MM.1S (cell line): ENCODE data around the gene GALM.
"Not testable (repeated sequence)": the region's sequence is repeated elsewhere in the genome, so short reads cannot be mapped to it uniquely, and the experiment has no call there.

Source experiments
- DNase-seq: peaks from one replicate; pipeline ENCODE4 v3.0.0-alpha.2; 2015
- H2AFZ ChIP-seq: fragments of 300-600 bp; sonication (generic); 2 replicates; pipeline ENCODE4 v1.6.0; 2016; ENCODE audit warnings: antibody characterized with exemption, low read length
- H3F3A ChIP-seq: fragments of 300-600 bp; sonication (generic); 2 replicates; pipeline ENCODE4 v1.6.1; 2016; ENCODE audit warnings: mild to moderate bottlenecking, antibody characterized with exemption, low read length, moderate library complexity, mixed read lengths; ENCODE audit not compliant: insufficient read depth
- H3K27ac ChIP-seq: fragments of 300-600 bp; sonication (generic); 2 replicates; pipeline ENCODE4 v1.5.1; 2016; ENCODE audit warnings: mild to moderate bottlenecking, low read length
- H3K27me3 ChIP-seq: fragments of 300-600 bp; sonication (generic); replicated peaks from 2 replicates; pipeline ENCODE4 v1.6.0; 2016; ENCODE audit warnings: low read length; ENCODE audit not compliant: insufficient read depth
- H3K36me3 ChIP-seq: fragments of 300-600 bp; sonication (generic); replicated peaks from 2 replicates; pipeline ENCODE4 v1.6.1; 2016; ENCODE audit warnings: mild to moderate bottlenecking, low read length, mixed read lengths; ENCODE audit not compliant: insufficient read depth
- H3K4me1 ChIP-seq: fragments of 300-600 bp; sonication (generic); 2 replicates; pipeline ENCODE4 v1.6.1; 2016; ENCODE audit warnings: low read length, mixed read lengths
- H3K4me2 ChIP-seq: fragments of 300-600 bp; sonication (generic); 2 replicates; pipeline ENCODE4 v1.6.0; 2016; ENCODE audit warnings: low read depth, low read length
- H3K4me3 ChIP-seq: fragments of 300-600 bp; sonication (generic); 2 replicates; pipeline ENCODE4 v1.5.1; 2016; ENCODE audit warnings: low read length, mixed read lengths
- H3K79me2 ChIP-seq: fragments of 300-600 bp; sonication (generic); 2 replicates; pipeline ENCODE4 v1.6.1; 2016; ENCODE audit warnings: mixed run types, low read length, mixed read lengths
- H3K9ac ChIP-seq: fragments of 300-600 bp; sonication (generic); 2 replicates; pipeline ENCODE4 v1.6.1; 2016; ENCODE audit warnings: low read length, mixed read lengths
- H3K9me2 ChIP-seq: fragments of 300-600 bp; sonication (generic); replicated peaks from 2 replicates; pipeline ENCODE4 v1.6.1; 2016; ENCODE audit warnings: mild to moderate bottlenecking, low read length, mixed read lengths; ENCODE audit not compliant: insufficient read depth
- H3K9me3 ChIP-seq: fragments of 300-600 bp; sonication (generic); replicated peaks from 2 replicates; pipeline ENCODE4 v1.6.1; 2016; ENCODE audit warnings: mild to moderate bottlenecking, low read length, mixed read lengths; ENCODE audit not compliant: insufficient read depth
- H4K20me1 ChIP-seq: fragments of 300-600 bp; sonication (generic); 2 replicates; pipeline ENCODE4 v1.6.1; 2016; ENCODE audit warnings: mild to moderate bottlenecking, low read length, moderate library complexity, mixed read lengths; ENCODE audit not compliant: insufficient read depth
- EZH2 ChIP-seq: fragments of 300-600 bp; sonication (generic); optimal IDR thresholded peaks from 2 replicates; pipeline ENCODE3; 2017; ENCODE audit warnings: low read depth, mild to moderate bottlenecking, antibody characterized with exemption, low read length, mixed read lengths
- EZH2phosphoT487 ChIP-seq: fragments of 300-600 bp; sonication (generic); IDR thresholded peaks from 2 replicates; pipeline ENCODE4 v1.6.1; 2018; ENCODE audit warnings: antibody characterized with exemption, low read length
- TF ChIP-seq, protein P1 (sequence below): fragments of 300-600 bp; sonication (generic); IDR thresholded peaks from 2 replicates; pipeline ENCODE4 v1.5.1; 2016; ENCODE audit warnings: antibody characterized with exemption, low read length, mixed read lengths

Gene GALM

DNA sequence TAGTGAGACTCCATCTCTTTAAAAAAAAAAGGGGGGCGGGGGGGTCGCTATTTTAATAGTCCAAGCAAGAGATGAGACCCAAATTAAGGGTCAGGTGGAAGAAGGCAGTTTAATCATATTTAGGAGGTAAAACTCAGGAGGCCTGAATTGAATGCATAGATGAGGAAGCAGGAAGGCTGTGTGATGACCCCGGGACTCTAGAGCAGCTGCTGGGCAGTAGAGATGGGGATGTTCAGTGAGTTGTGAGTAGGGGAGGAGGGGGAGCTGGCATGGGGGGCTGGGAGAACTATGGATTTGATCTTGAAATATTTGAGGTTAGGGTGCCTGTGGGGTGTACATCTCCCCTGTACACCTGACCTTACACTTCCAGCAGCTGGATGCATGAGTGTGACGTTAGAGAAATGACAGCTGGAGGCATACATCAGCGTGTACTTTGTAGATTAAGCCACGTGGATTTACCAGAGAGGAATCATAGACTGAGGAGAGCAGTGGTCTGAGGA, 41.0 kb downstream of the GALM start:
- peaks cover 27% of the 10 kb centered on the region for H3F3A ChIP-seq
- H3K79me2 ChIP-seq: peaks cover 52% of the 10 kb centered on the region
- H4K20me1 ChIP-seq: no peaks in the 10 kb centered on the region
- H3K4me3 ChIP-seq: no peak overlapping the region
- H3K36me3 ChIP-seq: 0 out of 2 replicates have a peak, but pooled peaks cover 4% of the 10 kb centered on the region
- DNase-seq: no peak
- no peak overlapping the region for H3K27ac ChIP-seq
- H3K9me3 ChIP-seq: no peaks in the 10 kb centered on the region
- no peak overlapping the region for H3K9ac ChIP-seq
- peaks cover 30% of the 10 kb centered on the region for H3K4me1 ChIP-seq
- no peak overlapping the region for H2AFZ ChIP-seq
- H3K9me2 ChIP-seq: no peaks in the 10 kb centered on the region
- H3K4me2 ChIP-seq: no peak overlapping the region
- TF ChIP-seq EZH2phosphoT487 (no peak), EZH2 (no peak)
- TF ChIP-seq, protein P1, sequence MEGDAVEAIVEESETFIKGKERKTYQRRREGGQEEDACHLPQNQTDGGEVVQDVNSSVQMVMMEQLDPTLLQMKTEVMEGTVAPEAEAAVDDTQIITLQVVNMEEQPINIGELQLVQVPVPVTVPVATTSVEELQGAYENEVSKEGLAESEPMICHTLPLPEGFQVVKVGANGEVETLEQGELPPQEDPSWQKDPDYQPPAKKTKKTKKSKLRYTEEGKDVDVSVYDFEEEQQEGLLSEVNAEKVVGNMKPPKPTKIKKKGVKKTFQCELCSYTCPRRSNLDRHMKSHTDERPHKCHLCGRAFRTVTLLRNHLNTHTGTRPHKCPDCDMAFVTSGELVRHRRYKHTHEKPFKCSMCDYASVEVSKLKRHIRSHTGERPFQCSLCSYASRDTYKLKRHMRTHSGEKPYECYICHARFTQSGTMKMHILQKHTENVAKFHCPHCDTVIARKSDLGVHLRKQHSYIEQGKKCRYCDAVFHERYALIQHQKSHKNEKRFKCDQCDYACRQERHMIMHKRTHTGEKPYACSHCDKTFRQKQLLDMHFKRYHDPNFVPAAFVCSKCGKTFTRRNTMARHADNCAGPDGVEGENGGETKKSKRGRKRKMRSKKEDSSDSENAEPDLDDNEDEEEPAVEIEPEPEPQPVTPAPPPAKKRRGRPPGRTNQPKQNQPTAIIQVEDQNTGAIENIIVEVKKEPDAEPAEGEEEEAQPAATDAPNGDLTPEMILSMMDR: no peak
- no peaks in the 10 kb centered on the region for H3K27me3 ChIP-seq

DNA sequence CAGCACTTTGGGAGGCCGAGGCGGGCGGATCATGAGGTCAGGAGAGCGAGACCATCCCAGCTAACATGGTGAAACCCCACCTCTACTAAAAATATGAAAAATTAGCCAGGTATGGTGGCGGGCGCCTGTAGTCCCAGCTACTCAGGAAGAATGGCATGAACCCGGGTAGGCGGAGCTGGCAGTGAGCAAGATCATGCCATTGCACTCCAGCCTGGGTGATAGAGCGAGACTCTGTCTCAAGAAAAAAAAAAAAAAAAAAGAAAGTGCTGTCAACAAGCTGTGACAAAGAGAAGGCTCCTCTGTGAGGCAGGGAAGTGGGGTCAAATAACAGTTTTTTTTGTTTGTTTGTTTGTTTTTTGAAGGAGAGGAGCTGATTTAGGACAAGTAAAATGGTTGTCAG, 42.6 kb downstream of the GALM start:
- not testable (repeated sequence) for H3K36me3 ChIP-seq, H3K27me3 ChIP-seq, H4K20me1 ChIP-seq, DNase-seq, H2AFZ ChIP-seq, H3K9me3 ChIP-seq, H3K9me2 ChIP-seq, H3K4me3 ChIP-seq
- peaks cover 27% of the 10 kb centered on the region for H3F3A ChIP-seq
- peak overlapping the region; percentile 27; the same call in 1 of the 2 replicates for H3K9ac ChIP-seq
- peaks cover 30% of the 10 kb centered on the region for H3K4me1 ChIP-seq
- H3K4me2 ChIP-seq: peak overlapping the region; percentile 66; the same call in 1 of the 2 replicates
- H3K27ac ChIP-seq: peak overlapping the region; percentile 59; the same call in 1 of the 2 replicates
- peaks cover 64% of the 10 kb centered on the region for H3K79me2 ChIP-seq

DNA sequence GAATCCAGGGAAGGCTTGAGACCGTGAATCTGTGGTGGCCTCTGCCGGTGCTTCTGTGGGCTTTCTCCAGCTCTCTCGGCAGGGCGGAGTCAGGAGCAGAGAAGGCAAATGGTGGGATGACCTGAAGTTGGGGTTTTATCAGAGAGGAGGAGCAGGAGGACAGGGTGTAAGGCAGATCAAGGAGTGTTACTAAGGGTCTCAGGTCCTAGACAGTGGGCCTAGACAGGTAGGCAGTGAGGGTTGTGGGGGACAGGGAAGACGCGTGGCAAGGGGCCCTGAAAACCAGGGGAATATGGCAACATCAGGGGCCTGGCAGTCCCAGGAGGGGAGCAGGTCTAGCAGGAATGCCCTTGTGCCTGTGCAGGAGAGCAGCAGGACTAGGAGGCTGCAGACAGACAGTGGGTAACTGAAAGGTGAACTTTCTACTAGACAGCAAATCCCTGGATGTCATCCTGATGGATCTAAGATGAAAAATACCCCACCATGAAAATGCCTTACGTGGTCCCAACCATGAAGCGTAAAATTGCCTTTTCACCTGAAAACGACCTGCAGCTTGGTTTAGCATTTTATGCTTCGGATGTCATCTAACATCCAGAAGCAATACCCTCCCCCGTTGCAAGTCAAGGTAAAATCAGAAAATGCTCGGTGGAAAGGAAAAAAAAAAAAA, 43.1 kb downstream of the GALM start:
- no peak overlapping the region for H2AFZ ChIP-seq
- H3K4me2 ChIP-seq: peak overlapping the region; percentile 66
- no peak for DNase-seq
- peak overlapping the region; percentile 18; the same call in 1 of the 2 replicates for H3K4me3 ChIP-seq
- no peaks in the 10 kb centered on the region for H3K9me3 ChIP-seq
- peaks cover 30% of the 10 kb centered on the region for H3K4me1 ChIP-seq
- peaks cover 27% of the 10 kb centered on the region for H3F3A ChIP-seq
- H3K27me3 ChIP-seq: no peaks in the 10 kb centered on the region
- TF ChIP-seq EZH2phosphoT487: no peak
- TF ChIP-seq EZH2: no peak
- TF ChIP-seq, protein P1: no peak
- H4K20me1 ChIP-seq: no peaks in the 10 kb centered on the region
- peak overlapping the region; percentile 27; the same call in 1 of the 2 replicates for H3K9ac ChIP-seq
- peaks cover 67% of the 10 kb centered on the region for H3K79me2 ChIP-seq
- H3K27ac ChIP-seq: peak overlapping the region; percentile 59; the same call in 1 of the 2 replicates
- H3K9me2 ChIP-seq: no peaks in the 10 kb centered on the region
- peaks cover 4% of the 10 kb centered on the region; the same call in 1 of the 2 replicates for H3K36me3 ChIP-seq
